Fibroblast of skin of left quadriceps (primary cell): ENCODE measurements around the gene PRSS37.
"Not testable (repeated sequence)": the region's sequence is repeated elsewhere in the genome, so short reads cannot be mapped to it uniquely, and the experiment has no call there.

Source experiments
- DNase-seq, 2 experiments: peaks; one replicate each; pipeline ENCODE4 v3.0.0-alpha.2; 2013; ENCODE audit warnings: low read depth in 2 of 2

Gene PRSS37, protein sequence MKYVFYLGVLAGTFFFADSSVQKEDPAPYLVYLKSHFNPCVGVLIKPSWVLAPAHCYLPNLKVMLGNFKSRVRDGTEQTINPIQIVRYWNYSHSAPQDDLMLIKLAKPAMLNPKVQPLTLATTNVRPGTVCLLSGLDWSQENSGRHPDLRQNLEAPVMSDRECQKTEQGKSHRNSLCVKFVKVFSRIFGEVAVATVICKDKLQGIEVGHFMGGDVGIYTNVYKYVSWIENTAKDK

GRCh38 chr7:141841385-141841784 lies at the start of gene PRSS37:
TSS of gene PRSS37 (minus strand) at chr7:141841485. CDS start at chr7:141841049, 436 bp downstream.
- no peak for DNase-seq

DNA sequence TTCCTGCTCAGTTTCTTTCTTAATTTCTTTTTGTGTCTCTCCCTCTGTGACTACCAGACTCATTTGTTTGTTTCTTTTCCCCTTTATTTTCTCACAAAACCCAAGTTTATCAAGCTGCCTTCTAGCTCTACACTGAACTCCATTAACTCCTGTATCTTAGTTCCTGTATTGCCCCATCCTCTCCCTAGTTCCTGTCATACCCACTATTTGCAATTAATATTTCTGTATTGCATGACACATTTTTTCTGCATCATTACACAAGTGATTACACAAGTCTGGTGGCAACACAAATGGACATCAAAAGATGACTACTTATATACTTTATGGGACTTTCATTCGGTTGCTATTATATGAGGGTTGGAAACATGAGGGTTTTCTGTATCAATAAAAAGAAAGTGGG lies 48.0 kb upstream of the PRSS37 start:
- no peak for DNase-seq

DNA sequence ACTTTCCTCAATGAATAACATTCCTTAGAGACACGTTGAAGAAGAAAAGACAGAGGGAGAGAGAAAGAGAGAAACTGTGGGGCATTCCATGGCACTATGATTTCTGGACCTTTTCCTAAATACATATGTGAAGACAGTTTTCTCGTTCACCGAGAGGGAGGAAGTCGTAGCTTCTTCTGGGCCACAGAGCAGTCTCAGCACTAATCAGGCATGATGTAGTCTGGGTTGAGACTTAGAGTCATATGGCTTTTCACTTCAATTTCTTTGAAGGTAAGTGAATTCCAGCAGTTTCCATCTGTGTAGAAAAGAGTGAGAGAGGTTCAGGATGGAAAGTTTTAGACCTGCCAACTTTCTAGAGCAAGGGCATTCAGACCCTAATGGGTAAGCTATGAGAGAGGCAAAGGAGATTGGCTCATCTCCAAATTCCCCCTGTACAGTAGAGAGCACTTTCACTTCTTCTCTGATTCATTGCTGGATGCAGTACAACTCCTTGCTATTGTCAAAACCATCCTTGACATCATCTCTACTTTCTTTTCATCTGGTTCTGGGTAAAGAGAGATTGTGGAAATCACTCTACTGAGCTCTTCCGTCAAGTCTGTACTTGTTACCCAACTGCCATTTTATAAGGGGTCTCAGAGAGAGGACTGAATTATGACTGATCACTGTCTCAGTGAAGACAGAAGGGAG lies 43.4 kb upstream of the PRSS37 start:
- DNase-seq = no peak

DNA sequence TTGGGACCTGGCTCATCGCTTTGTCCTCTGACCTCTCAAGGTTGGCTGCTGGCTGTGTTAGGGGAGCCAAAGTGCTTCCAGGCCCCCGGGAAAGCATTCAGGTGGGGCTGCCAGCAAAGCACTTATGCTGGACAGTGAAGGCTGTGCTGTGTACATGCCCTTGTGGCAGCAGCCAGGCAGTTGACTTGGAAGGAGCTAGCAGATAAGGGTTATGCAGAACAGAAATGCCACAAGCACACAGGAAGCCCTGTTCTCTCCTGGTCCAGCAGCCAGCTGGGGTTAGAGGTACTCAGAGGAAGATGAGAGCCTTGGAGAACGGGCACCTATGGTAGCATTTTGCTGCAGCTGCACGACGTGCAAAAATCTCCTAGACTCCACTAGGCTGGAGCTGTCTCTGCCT lies 39.7 kb upstream of the PRSS37 start:
- no peak for DNase-seq

GRCh38 chr7:141877365-141877764 lies 36.1 kb upstream of the PRSS37 start:
- DNase-seq = no peak

- no peak for DNase-seq
Measured at GRCh38 chr7:141876371-141876770, 35.1 kb upstream of the PRSS37 start.

- DNase-seq = no peak
Measured at GRCh38 chr7:141875453-141875852, 34.2 kb upstream of the PRSS37 start.

DNA sequence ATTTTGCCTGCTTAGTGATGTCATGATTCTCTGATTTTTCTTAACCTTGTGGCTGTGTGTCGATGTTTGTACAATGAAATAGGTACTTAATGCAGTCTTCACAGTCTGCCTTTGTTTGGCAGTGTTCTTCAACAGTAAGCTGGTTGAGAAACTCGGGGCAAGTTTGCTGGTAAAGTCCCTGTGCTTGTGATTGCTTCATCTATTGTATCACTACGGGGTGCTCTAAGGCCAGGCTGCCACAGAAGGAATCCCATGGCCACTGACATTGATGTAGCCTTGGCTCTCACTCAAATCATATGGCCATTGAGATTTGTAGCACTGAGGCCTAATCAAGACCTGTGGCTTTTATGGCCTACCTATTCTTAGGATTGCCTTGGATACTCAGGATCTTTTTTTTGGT lies 33.5 kb upstream of the PRSS37 start:
- DNase-seq = no peak

- no peak for DNase-seq
Measured at GRCh38 chr7:141872931-141873330, 31.6 kb upstream of the PRSS37 start.

DNA sequence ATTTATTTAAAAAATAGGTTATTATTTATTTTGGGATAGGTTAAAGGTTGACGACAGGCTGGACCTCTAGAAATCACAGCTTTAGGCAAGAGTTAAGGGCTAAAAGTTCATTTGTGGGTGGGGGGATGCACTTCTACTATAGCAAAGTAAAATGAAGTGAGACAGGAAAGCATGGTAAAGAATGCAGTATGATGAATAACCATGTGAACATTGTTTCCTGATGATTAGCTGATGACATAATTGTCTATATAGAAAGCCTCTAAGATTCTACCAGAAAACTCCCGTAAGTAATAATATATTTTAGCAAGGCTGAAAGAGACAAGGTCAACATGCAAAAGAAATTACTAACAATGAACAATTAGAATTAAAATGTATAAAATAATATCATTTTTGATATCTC lies 25.7 kb upstream of the PRSS37 start:
- DNase-seq = no peak

DNA sequence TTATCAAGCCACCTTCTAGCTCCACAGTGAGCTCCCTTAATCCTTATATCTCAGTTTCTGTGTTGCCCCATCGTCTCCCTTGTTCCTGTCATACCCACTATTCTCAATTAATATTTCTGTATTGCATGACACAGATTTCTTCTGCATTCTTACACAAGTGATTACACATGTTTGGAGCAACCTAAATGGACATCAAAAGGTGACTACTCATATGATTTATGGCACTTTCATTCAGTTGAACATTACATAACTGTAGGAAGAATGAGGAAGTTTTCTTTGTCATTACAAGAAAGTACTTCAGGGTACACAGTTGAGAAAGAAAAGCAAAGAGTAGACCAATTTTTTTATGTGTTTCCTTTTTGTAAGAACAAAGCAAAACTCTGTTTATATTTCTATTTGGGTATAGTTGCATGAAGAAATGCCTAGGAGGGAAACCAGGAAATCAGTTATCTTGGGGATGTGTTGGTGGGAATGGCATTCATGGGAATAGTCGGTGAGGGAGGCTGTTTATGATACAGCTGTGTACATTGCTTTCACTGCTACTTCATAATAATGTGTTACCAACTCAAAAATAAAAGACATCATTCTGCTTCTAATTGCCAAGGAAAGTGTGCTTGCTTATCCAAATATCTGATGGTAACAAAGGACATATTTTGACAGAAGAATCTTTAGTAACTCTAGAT lies 23.6 kb upstream of the PRSS37 start:
- no peak for DNase-seq

DNA sequence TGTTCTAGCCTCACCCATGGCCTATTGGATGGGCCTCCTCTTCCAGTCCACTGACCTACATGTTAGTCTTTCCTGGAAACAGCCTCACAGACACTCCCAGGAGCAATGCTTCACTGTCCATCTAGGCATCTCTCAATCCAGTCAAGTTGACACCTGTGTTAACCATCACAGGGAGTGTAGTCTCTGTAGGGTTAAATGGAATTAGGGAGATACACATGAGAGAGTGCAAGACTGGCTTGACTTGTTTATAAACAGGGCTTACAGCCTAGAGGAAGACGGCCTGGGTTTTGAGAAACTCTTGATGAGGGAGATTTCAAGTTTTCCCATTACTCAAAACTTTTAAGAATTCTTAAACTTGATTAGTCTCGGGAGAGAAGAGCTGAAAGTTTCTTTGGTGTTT lies 18.9 kb upstream of the PRSS37 start:
- DNase-seq = no peak

- DNase-seq = no peak
Measured at GRCh38 chr7:141847996-141848395, 6.7 kb upstream of the PRSS37 start.

- DNase-seq = no peak
Measured at GRCh38 chr7:141844256-141844655, 3.0 kb upstream of the PRSS37 start.

GRCh38 chr7:141842904-141843303 lies 1.6 kb upstream of the PRSS37 start:
- no peak for DNase-seq

DNA sequence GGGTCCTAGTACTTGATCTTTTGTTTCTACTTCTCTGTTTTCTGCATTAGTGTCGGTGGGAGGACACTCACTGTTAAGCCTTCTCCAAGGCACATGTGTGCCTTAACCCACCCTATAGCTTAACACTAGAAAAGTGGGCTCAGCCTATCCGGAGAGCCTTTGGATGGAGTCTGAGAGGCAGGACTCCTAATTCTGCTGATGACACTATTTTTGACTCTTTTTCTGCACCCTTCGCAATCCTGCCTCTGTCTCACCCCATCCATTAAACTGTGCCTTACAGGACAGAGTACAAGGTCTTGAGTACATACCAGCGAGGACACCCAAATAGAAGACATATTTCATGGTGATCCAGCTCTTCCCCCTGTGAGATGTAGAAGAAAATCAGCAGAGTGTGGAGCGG lies 577 bp downstream of the PRSS37 start:
- no peak for DNase-seq

DNA sequence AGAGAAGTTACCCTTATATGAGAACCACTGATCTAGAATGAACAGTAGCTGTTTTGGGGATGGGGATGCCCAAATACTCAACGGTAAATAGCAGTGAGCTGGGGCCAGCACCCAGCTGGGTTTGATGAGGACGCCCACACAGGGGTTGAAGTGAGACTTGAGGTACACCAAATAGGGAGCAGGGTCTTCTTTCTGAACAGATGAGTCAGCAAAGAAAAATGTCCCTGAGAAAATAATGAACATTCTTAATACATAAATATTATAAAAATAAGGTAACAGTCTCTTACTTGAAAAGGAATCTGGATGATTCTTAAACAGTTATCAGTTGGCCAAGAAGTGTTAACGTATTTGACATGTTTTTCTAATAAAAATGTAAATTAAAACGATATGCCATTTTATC lies 2.0 kb downstream of the PRSS37 start:
- no peak for DNase-seq

GRCh38 chr7:141838581-141838980 lies 2.7 kb downstream of the PRSS37 start:
- DNase-seq = no peak

GRCh38 chr7:141837683-141838082 lies 3.6 kb downstream of the PRSS37 start:
- no peak for DNase-seq

DNA sequence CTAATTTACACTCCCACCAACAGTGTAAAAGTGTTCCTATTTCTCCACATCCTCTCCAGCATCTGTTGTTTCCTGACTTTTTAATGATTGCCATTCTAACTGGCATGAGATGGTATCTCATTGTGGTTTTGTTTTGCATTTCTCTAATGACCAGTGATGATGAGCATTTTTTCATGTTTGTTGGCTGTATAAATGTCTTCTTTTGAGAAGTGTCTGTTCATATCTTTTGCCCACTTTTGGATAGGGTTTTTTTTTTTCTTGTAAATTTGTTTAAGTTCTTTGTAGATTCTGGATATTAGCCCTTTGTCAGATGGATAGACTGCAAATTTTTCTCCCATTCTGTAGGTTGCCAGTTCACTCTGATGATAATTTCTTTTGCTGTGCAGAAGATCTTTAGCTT lies 18.9 kb downstream of the PRSS37 start:
- DNase-seq = not testable (repeated sequence)

DNA sequence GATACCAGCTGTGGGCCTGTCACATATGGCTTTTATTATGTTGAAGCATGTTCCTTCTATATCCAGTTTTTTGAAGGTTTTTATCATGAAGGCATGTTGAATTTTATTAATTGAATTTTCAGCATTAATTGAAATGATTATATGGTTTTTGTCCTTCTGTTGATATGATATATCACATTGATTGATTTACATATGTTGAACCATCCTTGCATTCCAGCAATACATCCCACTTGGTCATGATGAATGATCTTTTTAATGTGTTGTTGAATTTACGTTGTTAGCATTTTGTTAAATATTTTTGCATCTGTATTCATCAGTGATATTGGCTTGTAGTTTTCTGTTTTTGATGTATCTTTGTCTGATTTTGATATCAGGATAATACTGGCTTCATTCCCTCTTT lies 21.2 kb downstream of the PRSS37 start:
- no peak for DNase-seq

GRCh38 chr7:141792526-141792925 lies 48.8 kb downstream of the PRSS37 start:
- no peak for DNase-seq

DNA sequence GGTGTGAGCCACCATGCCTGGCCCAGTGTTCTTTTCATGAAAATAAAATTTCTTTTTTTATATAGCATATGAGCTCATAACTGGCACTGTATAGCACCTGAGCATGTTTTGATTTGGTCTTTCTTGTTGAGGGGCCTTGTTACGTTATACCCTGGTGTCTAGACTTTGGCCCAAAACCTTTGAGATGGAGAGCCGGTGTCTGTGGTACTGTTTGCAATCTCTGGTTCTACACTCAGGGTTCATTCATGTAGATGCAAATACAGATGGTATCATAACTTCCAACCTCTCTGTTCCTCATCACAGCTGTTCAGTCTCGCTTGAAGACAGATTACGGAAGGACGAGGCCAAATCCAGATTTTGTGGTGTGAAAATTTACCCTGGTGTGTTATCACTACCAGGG lies 51.4 kb downstream of the PRSS37 start, which contains the start of gene TAS2R5:
TAS2R5 (plus strand) TSS at position 301 of the 400 bp plus-strand sequence. CDS start 145 bp downstream, outside the sequence.
- no peak for DNase-seq
